ENCODE results near the gene TUBGCP5.
A peak's percentile ranks its signal among the peaks of the same experiment; 100 is the strongest.

Gene TUBGCP5

GRCh38 chr15:22973987-22974386 is 65.4 kb downstream of the TUBGCP5 start:
- DNase-seq: no peak

GRCh38 chr15:22973286-22973685 is 66.1 kb downstream of the TUBGCP5 start:
- DNase-seq: no peak

GRCh38 chr15:22969489-22969888 is 69.9 kb downstream of the TUBGCP5 start:
- DNase-seq: no peak

- no peak for DNase-seq
Measured at GRCh38 chr15:22968366-22968765, 71.0 kb downstream of the TUBGCP5 start.

- DNase-seq: no peak
Measured at GRCh38 chr15:22967084-22967770, 72.1 kb downstream of the TUBGCP5 start.

- no peak for DNase-seq
Measured at GRCh38 chr15:22966321-22967083, 72.9 kb downstream of the TUBGCP5 start.

GRCh38 chr15:22963641-22964040 is 75.7 kb downstream of the TUBGCP5 start:
- no peak for DNase-seq

- DNase-seq: no peak
Measured at GRCh38 chr15:22962611-22963010, 76.8 kb downstream of the TUBGCP5 start.

GRCh38 chr15:22961762-22962161 is 77.6 kb downstream of the TUBGCP5 start:
- no peak for DNase-seq

- DNase-seq: no peak
Measured at GRCh38 chr15:22960556-22960955, 78.8 kb downstream of the TUBGCP5 start.

- no peak for DNase-seq
Measured at GRCh38 chr15:22960126-22960525, 79.2 kb downstream of the TUBGCP5 start.

GRCh38 chr15:22959321-22960101 is 79.9 kb downstream of the TUBGCP5 start:
- DNase-seq: no peak

GRCh38 chr15:22958487-22959280 is 80.7 kb downstream of the TUBGCP5 start:
- no peak for DNase-seq

- DNase-seq: no peak
Measured at GRCh38 chr15:22956978-22957260, 82.5 kb downstream of the TUBGCP5 start.

GRCh38 chr15:22956257-22956977 is 83.0 kb downstream of the TUBGCP5 start:
- DNase-seq: no peak

GRCh38 chr15:22955544-22956119 is 83.7 kb downstream of the TUBGCP5 start:
- DNase-seq: no peak

- DNase-seq: no peak
Measured at GRCh38 chr15:22954798-22955543, 84.4 kb downstream of the TUBGCP5 start.

- DNase-seq: no peak
Measured at GRCh38 chr15:22954326-22954725, 85.0 kb downstream of the TUBGCP5 start.

GRCh38 chr15:22952796-22953579 is 86.4 kb downstream of the TUBGCP5 start:
- peak; percentile 68 for DNase-seq

Data from COR-L47 (cell line).